ENCODE results near the gene TAS2R8. TPM values are rescaled to one million over a fixed set of nuclear protein-coding genes. Genes with fewer than 3 reads are reported as not detected.
A peak's percentile ranks its signal among the peaks of the same experiment; 100 is the strongest.
"Not testable (repeated sequence)": the region's sequence is repeated elsewhere in the genome, so short reads cannot be mapped to it uniquely, and the experiment has no call there.

TAS2R8 gene
- total RNA-seq, result 0.13 TPM in 1 of 2 replicates, not detected in the other

- no peak for DNase-seq (ENCODE audit: low read depth, low spot score)
These were observed at the start of gene TAS2R8 for GRCh38 chr12:10807186-10807585. TSS of gene TAS2R8 (minus strand) at chr12:10807286. CDS start at chr12:10806980, 306 bp downstream.

- DNase-seq (ENCODE audit: low read depth, low spot score), result no peak
These were observed 48.7 kb upstream of the TAS2R8 start for GRCh38 chr12:10855807-10856206.

- no peak for DNase-seq (ENCODE audit: low read depth, low spot score)
These were observed 46.7 kb upstream of the TAS2R8 start for GRCh38 chr12:10853776-10854175.

- no peak for DNase-seq (ENCODE audit: low read depth, low spot score)
These were observed 44.3 kb upstream of the TAS2R8 start for GRCh38 chr12:10851243-10851858.

- DNase-seq (ENCODE audit: low read depth, low spot score), result no peak
These were observed 42.4 kb upstream of the TAS2R8 start, which contains the start of gene PRR4 for GRCh38 chr12:10849425-10849878. TSS of gene PRR4 (minus strand) at chr12:10849475. CDS start at chr12:10849437, 38 bp downstream.

GRCh38 chr12:10847744-10848143 lies 40.7 kb upstream of the TAS2R8 start:
- DNase-seq (ENCODE audit: low read depth, low spot score), result no peak

- no peak for DNase-seq (ENCODE audit: low read depth, low spot score)
These were observed 35.8 kb upstream of the TAS2R8 start for GRCh38 chr12:10842862-10843261.

- DNase-seq (ENCODE audit: low read depth, low spot score), result no peak
These were observed 31.4 kb upstream of the TAS2R8 start for GRCh38 chr12:10838461-10838860.

- DNase-seq (ENCODE audit: low read depth, low spot score), result no peak
These were observed 22.9 kb upstream of the TAS2R8 start for GRCh38 chr12:10829994-10830393.

- DNase-seq (ENCODE audit: low read depth, low spot score), result no peak
These were observed 19.2 kb upstream of the TAS2R8 start, which contains the start of gene TAS2R10 for GRCh38 chr12:10826258-10826657. TSS of gene TAS2R10 (minus strand) at chr12:10826358. CDS start at chr12:10826269, 89 bp downstream.

GRCh38 chr12:10824957-10825356 lies 17.9 kb upstream of the TAS2R8 start:
- no peak for DNase-seq (ENCODE audit: low read depth, low spot score)

- no peak for DNase-seq (ENCODE audit: low read depth, low spot score)
These were observed 4.9 kb upstream of the TAS2R8 start for GRCh38 chr12:10811883-10812536.

GRCh38 chr12:10810068-10810467 lies 3.0 kb upstream of the TAS2R8 start, which contains the start of gene TAS2R9:
TSS of gene TAS2R9 (minus strand) at chr12:10810168. CDS start at chr12:10810075, 93 bp downstream.
- no peak for DNase-seq (ENCODE audit: low read depth, low spot score)

GRCh38 chr12:10802587-10802986 lies 4.5 kb downstream of the TAS2R8 start, which contains the start of gene TAS2R7:
TSS of gene TAS2R7 (minus strand) at chr12:10802627. CDS start at chr12:10802570, 57 bp downstream.
- DNase-seq (ENCODE audit: low read depth, low spot score), result no peak

- DNase-seq (ENCODE audit: low read depth, low spot score), result no peak
These were observed 5.3 kb downstream of the TAS2R8 start for GRCh38 chr12:10801741-10802140.

GRCh38 chr12:10794222-10794621 lies 12.9 kb downstream of the TAS2R8 start:
- no peak for DNase-seq (ENCODE audit: low read depth, low spot score)

GRCh38 chr12:10791769-10792168 lies 15.3 kb downstream of the TAS2R8 start:
- not testable (repeated sequence) for DNase-seq (ENCODE audit: low read depth, low spot score)

GRCh38 chr12:10783252-10783651 lies 23.8 kb downstream of the TAS2R8 start:
- DNase-seq (ENCODE audit: low read depth, low spot score), result no peak

- no peak for DNase-seq (ENCODE audit: low read depth, low spot score)
These were observed 28.0 kb downstream of the TAS2R8 start for GRCh38 chr12:10779103-10779502.

- DNase-seq (ENCODE audit: low read depth, low spot score), result peak; percentile 10
These were observed 35.9 kb downstream of the TAS2R8 start for GRCh38 chr12:10771132-10771733.

GRCh38 chr12:10759657-10760056 lies 47.4 kb downstream of the TAS2R8 start:
- DNase-seq (ENCODE audit: low read depth, low spot score), result no peak

GRCh38 chr12:10756194-10756593 lies 50.9 kb downstream of the TAS2R8 start:
- no peak for DNase-seq (ENCODE audit: low read depth, low spot score)

Measured in pulmonary artery endothelial cell (primary cell).